ENCODE results near the gene PDE10A. TPM values are rescaled to one million over a fixed set of nuclear protein-coding genes. Genes with fewer than 3 reads are reported as not detected.

PDE10A gene
- total and polyA plus RNA-seq, 2 of the 8 experiments (the other 6 are each of a cell fraction or from before 2014, with no cell fraction given), result 1.1 to 2.4 TPM

GRCh38 chr6:165439928-165440554, 223.0 kb downstream of the PDE10A start:
- no peak overlapping the region for H2BK5ac ChIP-seq (ENCODE audit: low read depth, low read length)
- H3K4me1 ChIP-seq (replicated peaks in 1 of 4; ENCODE audit: control insufficient read depth in 3 of 4, insufficient read depth in 4 of 4, low read length in 3 of 4), result no peaks in the 10 kb centered on the region
- H4K5ac ChIP-seq (ENCODE audit: insufficient read length, low read depth, low read length), result no peak overlapping the region
- no peak overlapping the region for H2AFZ ChIP-seq (ENCODE audit: low read length)
- DNase-seq (ENCODE audit: low read depth in 1 of 2, low spot score in 2 of 2) (no peak), FAIRE-seq (no peak)
- H3K56ac ChIP-seq (replicated peaks; ENCODE audit: insufficient read length, low read depth, low read length), result no peak overlapping the region
- no peak overlapping the region for H3K9ac ChIP-seq (replicated peaks in 1 of 4; ENCODE audit: extremely low read depth in 1 of 4, low read depth in 3 of 4, low read length in 3 of 4)
- H3K4me3 ChIP-seq (ENCODE audit: extremely low read depth in 1 of 4, insufficient read depth in 2 of 4, low read depth in 3 of 4, low read length in 4 of 4), result no peak overlapping the region
- no peak overlapping the region for H2BK120ac ChIP-seq (replicated peaks; ENCODE audit: low read depth, low read length)
- H3K4ac ChIP-seq (replicated peaks; ENCODE audit: insufficient read length, low read depth, low read length), result no peak overlapping the region
- no peak overlapping the region for H3K18ac ChIP-seq (ENCODE audit: extremely low read depth, low read length)
- no peak overlapping the region for H2BK15ac ChIP-seq (ENCODE audit: low read length)
- ChIA-PET POLR2A (ENCODE audit: partially characterized antibody) (no interaction called here), CTCF (ENCODE audit: partially characterized antibody) (interaction anchor here (0.5 to 3.6 kb wide), 38 partner anchors 8 to 666 kb away, joined by 3 to 21 read pairs (median 4); no protein-coding TSS in a partner anchor)
- H2AK5ac ChIP-seq (ENCODE audit: low read depth, low read length), result no peak overlapping the region
- H4K8ac ChIP-seq (ENCODE audit: extremely low read depth, insufficient read depth, low read length), result no peak overlapping the region
- H4K91ac ChIP-seq (replicated peaks; ENCODE audit: insufficient read length, low read length), result no peak overlapping the region
- H3K9me3 ChIP-seq (ENCODE audit: insufficient read depth in 2 of 2, low read depth in 1 of 2, low read length in 1 of 2), result peaks cover 8 to 11% of the 10 kb centered on the region in 2 experiments
- no peaks in the 10 kb centered on the region for H3K79me2 ChIP-seq (ENCODE audit: control insufficient read depth in 1 of 2, insufficient read depth in 2 of 2, low read length in 2 of 2)
- no peaks in the 10 kb centered on the region; a peak in 1 of 8 replicates for H3K36me3 ChIP-seq (ENCODE audit: control insufficient read depth in 2 of 4, insufficient read depth in 4 of 4, low read length in 3 of 4)
- no peak overlapping the region for H3K23ac ChIP-seq (ENCODE audit: insufficient read length)
- no peak overlapping the region for H3K14ac ChIP-seq (ENCODE audit: insufficient read length)
- H2BK12ac ChIP-seq (ENCODE audit: low read depth, low read length), result no peak overlapping the region
- H3K27ac ChIP-seq (ENCODE audit: low read depth, low read length), result no peak overlapping the region
- no peaks in the 10 kb centered on the region for H3K79me1 ChIP-seq (ENCODE audit: low read depth, low read length)
- no peaks in the 10 kb centered on the region for H4K20me1 ChIP-seq (replicated peaks in 1 of 2; ENCODE audit: control insufficient read depth in 1 of 2, insufficient read depth in 2 of 2, low read length in 2 of 2)
- H3K23me2 ChIP-seq (ENCODE audit: low read depth, low read length), result no peaks in the 10 kb centered on the region
- H2BK20ac ChIP-seq (ENCODE audit: low read length), result no peak overlapping the region
- H3K4me2 ChIP-seq (ENCODE audit: insufficient read depth in 1 of 2, low read depth in 2 of 2, low read length in 2 of 2), result no peak overlapping the region
- no peaks in the 10 kb centered on the region for H3K27me3 ChIP-seq (replicated peaks in 1 of 4; ENCODE audit: control insufficient read depth in 3 of 4, extremely low read depth in 1 of 4, insufficient read depth in 3 of 4, low read length in 3 of 4)
- 56% methylated on average over 4 of the region's 4 CpGs; no CpG with 5 or more reads in 1 of the 2 experiments for WGBS, 2 experiments (ENCODE audit: extremely low coverage in 1 of 2, insufficient coverage in 1 of 2, insufficient read length in 1 of 2, insufficient replicate concordance in 2 of 2, low coverage in 1 of 2, low lambda C conversion rate in 2 of 2, missing lambda C conversion rate in 1 of 2)
- peak in 2 of 3 experiments; percentile 27 to 56; a peak in 2 of 4 replicates for TF ChIP-seq CTCF (IDR thresholded peaks at IDR 0.05; ENCODE audit: control extremely low read depth in 1 of 3, insufficient read depth in 1 of 3, low read depth in 1 of 3, low read length in 3 of 3)
- TF ChIP-seq KDM1A (IDR thresholded peaks at IDR 0.05; ENCODE audit: borderline replicate concordance, low read length), result no peak
- no peak for TF ChIP-seq NANOG (IDR thresholded peaks at IDR 0.05; ENCODE audit: insufficient read depth, low read depth, low read length, poor library complexity, severe bottlenecking)
- peak; percentile 59 to 72 for TF ChIP-seq RAD21 (IDR thresholded peaks at IDR 0.05 in 1 of 2, conservative IDR thresholded peaks at IDR 0.05 in 1 of 2; ENCODE audit: low read depth in 2 of 2, low read length in 2 of 2)
